OCI-LY1 (cell line): Measurements from ENCODE around the gene SBK2.

Experiments used
- H2AFZ ChIP-seq: fragments of 200-600 bp; sonication (generic), shearing (Covaris generic); 2 replicates; pipeline ENCODE4 v1.6.0; 2014; ENCODE audit warnings: antibody characterized with exemption, mild to moderate bottlenecking, low read length
- H3F3A ChIP-seq: fragments of 200-600 bp; sonication (generic), shearing (Covaris generic); 2 replicates; pipeline ENCODE4 v1.6.0; 2014; ENCODE audit warnings: mild to moderate bottlenecking, antibody characterized with exemption, low read length, moderate library complexity; ENCODE audit not compliant: insufficient read depth
- H3K27ac ChIP-seq: fragments of 200-600 bp; sonication (generic); 2 replicates; pipeline ENCODE4 v1.5.1; 2014; ENCODE audit warnings: low read length, mixed run types, mild to moderate bottlenecking, low read depth; ENCODE audit not compliant: poor library complexity, severe bottlenecking
- H3K27me3 ChIP-seq: fragments of 200-600 bp; sonication (generic); 2 replicates; pipeline ENCODE4 v1.6.0; 2014; ENCODE audit warnings: antibody characterized with exemption, mild to moderate bottlenecking, low read length, moderate library complexity; ENCODE audit not compliant: insufficient read depth
- H3K36me3 ChIP-seq: fragments of 200-600 bp; sonication (generic); 2 replicates; pipeline ENCODE4 v1.6.1; 2014; ENCODE audit warnings: mild to moderate bottlenecking, antibody characterized with exemption, low read length, moderate library complexity, mixed read lengths; ENCODE audit not compliant: insufficient read depth
- H3K4me1 ChIP-seq: fragments of 200-600 bp; sonication (generic); 2 replicates; pipeline ENCODE4 v1.5.1; 2014; ENCODE audit warnings: mild to moderate bottlenecking, low read length, moderate library complexity; ENCODE audit not compliant: insufficient read depth, severe bottlenecking
- H3K4me2 ChIP-seq: fragments of 200-600 bp; sonication (generic), shearing (Covaris generic); 2 replicates; pipeline ENCODE4 v1.6.1; 2014; ENCODE audit warnings: low read length
- H3K4me3 ChIP-seq: fragments of 200-600 bp; sonication (generic); 2 replicates; pipeline ENCODE4 v1.5.1; 2014; ENCODE audit warnings: low read length, low read depth, mild to moderate bottlenecking, mixed read lengths; ENCODE audit not compliant: poor library complexity, severe bottlenecking
- H3K79me2 ChIP-seq: fragments of 200-600 bp; shearing (Covaris generic); 2 replicates; pipeline ENCODE4 v1.6.1; 2016; ENCODE audit warnings: mixed run types, low read length, mixed read lengths; ENCODE audit not compliant: insufficient read depth
- H3K9ac ChIP-seq: fragments of 200-600 bp; sonication (generic), shearing (Covaris generic); 2 replicates; pipeline ENCODE4 v1.6.1; 2014; ENCODE audit warnings: mild to moderate bottlenecking, low read length, mixed read lengths
- H3K9me2 ChIP-seq: fragments of 200-600 bp; sonication (generic), shearing (Covaris generic); 2 replicates; pipeline ENCODE4 v1.6.1; 2014; ENCODE audit warnings: low read depth, mild to moderate bottlenecking, low read length, mixed read lengths
- H3K9me3 ChIP-seq: fragments of 200-600 bp; shearing (Covaris generic); 2 replicates; pipeline ENCODE4 v1.6.1; 2014; ENCODE audit warnings: low read length, mixed read lengths
- H4K20me1 ChIP-seq: fragments of 200-600 bp; sonication (generic), shearing (Covaris generic); 2 replicates; pipeline ENCODE4 v1.6.0; 2016; ENCODE audit warnings: mild to moderate bottlenecking, low read length; ENCODE audit not compliant: insufficient read depth
- EZH2 ChIP-seq: fragments of 200-600 bp; sonication (generic), shearing (Covaris generic); IDR thresholded peaks from 2 replicates; pipeline ENCODE4 v1.8.0; 2017; ENCODE audit warnings: borderline replicate concordance, mixed run types, mild to moderate bottlenecking, antibody characterized with exemption, low read length, moderate library complexity, mixed read lengths
- TF ChIP-seq, protein P1 (sequence below): fragments of 200-600 bp; sonication (generic), shearing (Covaris generic); IDR thresholded peaks from 2 replicates; pipeline ENCODE4 v1.5.1; 2017; ENCODE audit warnings: mild to moderate bottlenecking, antibody characterized with exemption, low read length, moderate library complexity, mixed read lengths

The SBK2 gene

DNA sequence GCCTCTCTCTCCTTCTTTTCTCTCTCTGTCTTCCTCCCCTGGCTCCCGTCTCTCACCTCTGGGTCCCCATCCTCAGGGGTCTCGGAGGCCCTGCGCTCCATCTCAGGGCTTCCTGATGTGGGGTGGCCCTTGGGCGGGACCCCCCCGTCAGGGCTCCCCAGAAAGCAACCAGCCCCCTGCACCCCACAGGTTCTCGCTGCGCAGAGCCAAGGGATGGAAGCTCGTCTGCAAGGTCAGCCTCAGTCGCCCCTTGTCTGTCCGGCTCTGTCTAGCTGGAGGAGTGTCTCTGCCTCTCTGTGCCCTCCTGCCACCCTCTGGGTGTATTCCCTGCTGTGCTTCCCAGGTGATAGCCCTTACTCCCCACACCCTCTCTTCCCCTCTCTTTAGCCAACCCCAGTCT, 8.5 kb upstream of the SBK2 start, which contains the start of gene SBK3:
SBK3 (minus strand) TSS at position 101 of the 400 bp plus-strand sequence; CDS start at position 101, 0 bp downstream.
- Histone ChIP-seq H3K27ac (no peak within 1 kb of the TSS), H4K20me1 (no peaks in the 10 kb centered on the region), H3K4me3 (no peak within 1 kb of the TSS), H3K9me2 (no peaks in the 10 kb centered on the region), H3F3A (no peaks in the 10 kb centered on the region), H3K4me2 (no peak within 1 kb of the TSS), H2AFZ (no peak within 1 kb of the TSS), H3K4me1 (no peaks in the 10 kb centered on the region), H3K9ac (no peak within 1 kb of the TSS), H3K9me3 (no peaks in the 10 kb centered on the region), H3K79me2 (no peaks in the 10 kb centered on the region), H3K36me3 (no peaks in the 10 kb centered on the region), H3K27me3 (peaks cover 9% of the 10 kb centered on the region; the same call in 1 of the 2 replicates)
- no peak for TF ChIP-seq EZH2
- TF ChIP-seq, protein P1, sequence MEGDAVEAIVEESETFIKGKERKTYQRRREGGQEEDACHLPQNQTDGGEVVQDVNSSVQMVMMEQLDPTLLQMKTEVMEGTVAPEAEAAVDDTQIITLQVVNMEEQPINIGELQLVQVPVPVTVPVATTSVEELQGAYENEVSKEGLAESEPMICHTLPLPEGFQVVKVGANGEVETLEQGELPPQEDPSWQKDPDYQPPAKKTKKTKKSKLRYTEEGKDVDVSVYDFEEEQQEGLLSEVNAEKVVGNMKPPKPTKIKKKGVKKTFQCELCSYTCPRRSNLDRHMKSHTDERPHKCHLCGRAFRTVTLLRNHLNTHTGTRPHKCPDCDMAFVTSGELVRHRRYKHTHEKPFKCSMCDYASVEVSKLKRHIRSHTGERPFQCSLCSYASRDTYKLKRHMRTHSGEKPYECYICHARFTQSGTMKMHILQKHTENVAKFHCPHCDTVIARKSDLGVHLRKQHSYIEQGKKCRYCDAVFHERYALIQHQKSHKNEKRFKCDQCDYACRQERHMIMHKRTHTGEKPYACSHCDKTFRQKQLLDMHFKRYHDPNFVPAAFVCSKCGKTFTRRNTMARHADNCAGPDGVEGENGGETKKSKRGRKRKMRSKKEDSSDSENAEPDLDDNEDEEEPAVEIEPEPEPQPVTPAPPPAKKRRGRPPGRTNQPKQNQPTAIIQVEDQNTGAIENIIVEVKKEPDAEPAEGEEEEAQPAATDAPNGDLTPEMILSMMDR = no peak

DNA sequence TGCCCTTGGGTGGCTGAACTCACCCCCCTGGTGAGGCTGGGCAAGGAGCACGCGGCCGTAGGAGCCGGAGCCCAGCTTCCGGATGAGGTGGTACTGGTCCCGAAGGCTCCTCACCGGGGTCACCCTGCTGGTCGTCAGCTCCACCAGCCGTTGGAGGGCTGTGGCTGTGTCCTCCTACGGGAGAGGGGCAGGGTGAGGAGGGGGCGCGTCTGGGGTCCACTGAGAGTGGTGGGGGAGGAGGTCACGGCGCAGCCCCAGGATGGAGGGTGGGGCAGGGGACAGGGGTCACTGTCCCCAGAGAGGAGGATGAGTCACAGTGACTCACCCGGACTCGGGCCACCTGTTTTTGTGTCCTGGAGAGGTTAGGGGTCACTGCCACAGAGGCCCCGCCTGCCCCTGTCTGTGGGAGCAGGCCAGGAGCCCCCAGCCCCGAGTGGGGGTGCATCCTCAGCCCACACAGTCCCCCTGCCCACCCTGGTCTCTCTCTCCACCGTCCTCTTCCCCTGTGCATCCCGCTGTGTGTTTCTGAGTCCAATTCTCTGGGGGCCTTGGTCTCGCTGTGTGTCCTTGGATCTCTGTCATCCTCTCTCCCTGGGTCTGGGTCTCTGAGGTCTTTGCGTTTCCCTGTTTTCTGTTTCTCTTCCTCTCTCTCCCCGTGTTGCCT, 8.0 kb upstream of the SBK2 start:
- no peaks in the 10 kb centered on the region for H3K9me3 ChIP-seq
- no peaks in the 10 kb centered on the region for H3K36me3 ChIP-seq
- H3K4me1 ChIP-seq = no peaks in the 10 kb centered on the region
- no peak overlapping the region for H3K4me3 ChIP-seq
- H2AFZ ChIP-seq = no peak overlapping the region
- no peaks in the 10 kb centered on the region for H3K79me2 ChIP-seq
- no peak overlapping the region for H3K9ac ChIP-seq
- TF ChIP-seq, protein P1 = no peak
- TF ChIP-seq EZH2 = no peak
- H3K27me3 ChIP-seq = peaks cover 9% of the 10 kb centered on the region; the same call in 1 of the 2 replicates
- H3F3A ChIP-seq = no peaks in the 10 kb centered on the region
- no peaks in the 10 kb centered on the region for H3K9me2 ChIP-seq
- no peak overlapping the region for H3K4me2 ChIP-seq
- H4K20me1 ChIP-seq = no peaks in the 10 kb centered on the region
- H3K27ac ChIP-seq = no peak overlapping the region

DNA sequence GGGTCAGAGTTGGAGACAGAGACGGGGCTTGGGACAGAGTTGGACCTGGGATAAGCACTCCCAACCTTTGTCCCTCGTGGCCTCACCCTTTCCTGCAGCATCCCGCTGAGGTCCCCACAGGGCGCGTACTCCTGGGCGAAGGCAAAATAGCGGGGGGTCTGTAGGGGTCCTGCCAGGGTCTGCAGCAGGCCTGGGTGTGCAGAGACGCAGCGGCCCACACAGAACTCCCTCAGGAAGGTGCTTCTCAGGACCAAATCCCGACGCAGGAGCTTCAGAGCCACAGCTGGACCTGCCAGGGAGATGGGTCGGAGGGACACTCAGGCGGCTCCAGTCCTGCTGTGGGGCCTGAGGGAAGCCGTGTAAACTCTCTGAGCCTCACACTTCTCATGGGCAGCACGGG, 7.1 kb upstream of the SBK2 start:
- TF ChIP-seq EZH2 = no peak
- TF ChIP-seq, protein P1 = no peak
- Histone ChIP-seq H3K4me1 (no peaks in the 10 kb centered on the region), H3K9ac (no peak overlapping the region), H3K4me2 (no peak overlapping the region), H3K9me3 (no peaks in the 10 kb centered on the region), H3F3A (no peaks in the 10 kb centered on the region), H4K20me1 (no peaks in the 10 kb centered on the region), H3K36me3 (no peaks in the 10 kb centered on the region), H3K27me3 (peaks cover 9% of the 10 kb centered on the region; the same call in 1 of the 2 replicates), H2AFZ (no peak overlapping the region), H3K4me3 (no peak overlapping the region), H3K27ac (no peak overlapping the region), H3K79me2 (no peaks in the 10 kb centered on the region), H3K9me2 (no peaks in the 10 kb centered on the region)
